Fibroblast of villous mesenchyme (primary cell): ENCODE results near the gene IL1B. TPM values are rescaled to one million over a fixed set of nuclear protein-coding genes. Genes with fewer than 3 reads are reported as not detected.
"Not testable (repeated sequence)": the region's sequence is repeated elsewhere in the genome, so short reads cannot be mapped to it uniquely, and the experiment has no call there.

ENCODE experiments used
- DNase-seq: peaks from one replicate; pipeline ENCODE4 v3.0.0-alpha.2; 2010; ENCODE audit warnings: low read depth
- H3K4me3 ChIP-seq: 2 replicates; pipeline ENCODE4 v1.5.1; 2011; ENCODE audit warnings: low read depth, mild to moderate bottlenecking, low read length
- CTCF ChIP-seq: IDR thresholded peaks from 2 replicates; pipeline ENCODE4 v1.5.1; 2012; ENCODE audit warnings: low read depth, mild to moderate bottlenecking, low read length; ENCODE audit not compliant: insufficient read depth
- total RNA-seq: library from RNA; depleted of rRNA; stranded (reverse); fragments of >200 nt; gene quantifications from 2 replicates; pipeline ENCODE4 v1.2.3, GENCODE V29; 2012

Gene IL1B
- total RNA-seq, 1 donor, result 2.6 TPM

- no peak for DNase-seq
- no peak for TF ChIP-seq CTCF
- no peak overlapping the region for H3K4me3 ChIP-seq
Observed at GRCh38 chr2:112833976-112834375, 2.6 kb downstream of the IL1B start.

- H3K4me3 ChIP-seq, result not testable (repeated sequence)
Observed at GRCh38 chr2:112833639-112833931, 3.0 kb downstream of the IL1B start.

GRCh38 chr2:112832841-112833638, 3.5 kb downstream of the IL1B start:
- TF ChIP-seq CTCF, result no peak
- H3K4me3 ChIP-seq, result no peak overlapping the region
- DNase-seq, result no peak

More at GRCh38 chr2:112833639-112833931, 3.0 kb downstream of the IL1B start:
- DNase-seq, result not testable (repeated sequence)

- H3K4me3 ChIP-seq, result no peak overlapping the region
- TF ChIP-seq CTCF, result no peak
- no peak for DNase-seq
Observed at GRCh38 chr2:112831946-112832840, 4.4 kb downstream of the IL1B start.

- no peak for TF ChIP-seq CTCF
- no peak for DNase-seq
- no peak overlapping the region for H3K4me3 ChIP-seq
Observed at GRCh38 chr2:112831513-112831845, 5.1 kb downstream of the IL1B start.

- TF ChIP-seq CTCF, result no peak
- no peak for DNase-seq
- no peak overlapping the region for H3K4me3 ChIP-seq
Observed at GRCh38 chr2:112830682-112831512, 5.7 kb downstream of the IL1B start.

GRCh38 chr2:112829961-112830681, 6.5 kb downstream of the IL1B start:
- no peak overlapping the region for H3K4me3 ChIP-seq
- DNase-seq, result no peak
- TF ChIP-seq CTCF, result no peak
